CD4-positive, alpha-beta T cell treated with Interleukin-4 for 1 hour (primary cell): Measurements from ENCODE around the gene SATB1.
"Not testable (repeated sequence)": the region's sequence is repeated elsewhere in the genome, so short reads cannot be mapped to it uniquely, and the experiment has no call there.

Experiments
- DNase-seq, 2 donors: peaks; one replicate each; pipeline ENCODE4 v3.0.0-alpha.2; 2020 to 2022

SATB1 gene

DNA sequence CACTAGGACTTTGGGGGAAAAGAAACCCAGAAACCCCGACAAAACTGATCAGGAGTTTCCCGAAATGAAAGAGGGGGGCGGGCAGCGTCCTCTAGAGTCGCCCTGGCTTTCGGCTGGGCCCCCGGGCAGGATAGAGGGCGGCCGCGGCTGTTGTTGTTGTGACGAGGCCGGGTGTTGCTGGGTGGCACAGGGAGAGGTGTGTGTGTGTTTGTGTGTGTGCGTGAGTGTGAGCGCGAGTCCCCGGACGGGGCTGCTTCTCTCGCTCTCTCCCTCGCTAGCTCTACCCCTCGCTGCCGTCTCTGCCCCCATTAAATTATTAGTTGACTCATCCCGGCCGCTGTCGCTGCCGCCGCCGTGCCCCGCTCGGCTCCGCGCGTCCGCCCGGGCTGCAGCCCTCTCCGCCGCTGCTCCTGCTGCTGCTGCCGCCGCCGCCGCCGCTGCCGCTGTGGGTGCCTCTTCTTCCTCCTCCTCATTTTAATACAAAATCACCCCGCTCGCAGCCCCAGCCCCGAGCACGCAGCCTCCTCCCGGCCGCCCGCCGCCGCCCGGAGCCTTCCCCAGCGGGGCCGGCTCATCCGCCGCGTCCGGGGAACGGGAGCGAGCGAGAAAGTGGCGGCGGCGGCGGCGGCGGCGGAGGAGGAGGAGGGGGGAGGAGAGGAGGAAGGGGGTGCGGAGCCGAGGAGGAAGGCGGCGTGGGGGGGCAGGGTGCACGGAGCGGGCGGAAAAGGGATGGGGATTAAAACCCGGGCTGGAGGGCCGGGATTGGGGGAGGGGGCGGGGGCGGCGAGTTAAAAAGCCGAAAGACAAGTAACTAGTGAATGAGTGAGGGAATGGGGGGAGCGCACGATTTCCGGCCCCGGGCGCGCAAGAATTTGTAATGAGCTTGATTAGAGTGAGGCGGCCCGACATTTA is at the start of gene SATB1:
Gene SATB1, minus strand, starts transcription at position 611 of the 912 bp plus-strand sequence. CDS start 4,372 bp downstream, outside the sequence.
- DNase-seq = peak; percentile 76 to 78

DNA sequence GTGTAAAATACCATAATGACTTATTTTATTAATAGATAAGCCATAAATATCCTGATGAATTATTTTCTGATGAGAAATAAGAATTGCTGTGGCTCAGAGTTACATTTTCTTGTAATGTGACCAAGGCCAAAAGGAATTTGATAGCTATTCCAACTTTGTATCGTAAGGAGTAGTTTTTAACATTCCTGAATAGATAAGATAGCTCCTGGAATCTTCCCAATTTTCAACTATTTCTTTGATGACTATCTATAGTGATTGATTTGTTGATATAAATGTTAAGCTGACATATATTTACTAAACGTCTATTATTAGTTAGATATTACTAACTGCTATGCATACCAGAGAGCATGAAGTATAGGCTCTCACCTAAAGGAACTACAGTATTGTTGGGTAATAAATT is 49.1 kb upstream of the SATB1 start:
- DNase-seq = no peak

DNA sequence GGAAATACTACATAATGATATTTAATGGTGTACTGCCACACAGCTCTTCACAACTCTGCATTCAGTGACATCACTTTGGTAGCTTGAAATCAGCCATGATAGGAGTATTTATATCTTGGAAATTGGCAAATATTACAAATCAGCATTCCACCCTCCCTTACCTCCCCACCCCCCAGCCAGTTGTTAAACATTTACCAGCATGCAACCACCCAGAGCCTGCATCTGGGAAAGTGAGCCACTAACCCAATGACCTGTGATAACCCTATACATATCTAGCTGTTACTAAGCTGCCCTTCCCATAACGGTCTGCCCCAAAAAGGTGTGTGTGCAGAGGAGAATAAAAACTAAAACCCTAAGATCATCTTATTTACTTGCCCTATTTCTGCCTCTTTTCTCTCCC is 44.6 kb upstream of the SATB1 start:
- no peak for DNase-seq

DNA sequence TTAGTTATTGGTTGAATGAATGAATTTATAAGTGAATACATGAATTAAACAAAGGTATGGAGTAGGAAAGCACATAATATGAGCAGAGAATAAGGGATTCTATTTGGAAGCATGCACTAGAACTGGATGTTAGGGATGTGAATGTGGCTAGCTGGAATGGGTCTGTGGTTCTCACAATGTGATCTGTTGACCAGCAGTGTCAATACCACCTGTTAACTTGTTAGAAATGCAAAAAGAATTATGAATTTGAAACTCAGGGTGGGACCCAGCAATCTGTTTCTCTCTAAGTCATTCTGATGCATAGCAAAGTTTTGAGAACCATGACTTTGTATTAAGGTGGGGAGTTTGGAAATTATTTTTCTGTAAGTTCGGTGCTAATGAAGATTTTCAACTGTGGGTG is 41.0 kb upstream of the SATB1 start:
- no peak for DNase-seq

DNA sequence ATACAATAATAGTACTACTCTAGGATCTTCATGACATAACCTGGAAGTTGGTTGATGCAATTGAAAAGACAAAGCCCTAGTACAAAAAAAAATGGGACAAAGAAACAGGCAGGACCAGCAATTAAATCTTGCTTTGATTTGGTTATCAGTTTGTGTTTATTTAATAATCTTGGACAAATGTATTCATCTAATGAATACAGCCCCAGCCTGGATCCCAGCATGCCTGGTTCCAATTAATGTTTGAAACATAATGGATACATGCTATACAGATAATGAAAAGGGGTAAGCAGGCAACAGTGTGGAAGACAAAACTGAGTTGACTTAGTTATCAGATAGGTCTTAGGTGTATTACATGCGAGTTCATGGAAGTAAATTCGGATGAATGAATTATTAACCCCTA is 29.6 kb upstream of the SATB1 start:
- DNase-seq = no peak

DNA sequence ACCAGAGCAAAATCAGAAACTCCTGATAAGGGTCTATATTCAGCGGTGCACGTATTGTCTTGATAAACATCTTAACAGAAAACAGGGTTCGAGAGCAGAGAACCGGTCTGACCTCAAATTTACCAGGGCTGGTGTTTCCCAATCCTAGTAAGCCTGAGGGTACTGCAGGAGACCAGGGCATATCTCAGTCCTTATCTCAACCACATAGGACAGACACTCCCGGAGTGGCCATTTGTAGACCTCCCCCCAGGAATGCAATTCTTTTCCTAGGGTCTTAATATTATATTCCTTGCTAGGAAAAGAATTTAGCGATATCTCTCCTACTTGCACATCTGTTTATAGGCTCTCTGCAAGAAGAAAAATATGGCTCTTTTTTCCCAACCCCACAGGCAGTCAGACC is 24.5 kb upstream of the SATB1 start:
- not testable (repeated sequence) for DNase-seq

DNA sequence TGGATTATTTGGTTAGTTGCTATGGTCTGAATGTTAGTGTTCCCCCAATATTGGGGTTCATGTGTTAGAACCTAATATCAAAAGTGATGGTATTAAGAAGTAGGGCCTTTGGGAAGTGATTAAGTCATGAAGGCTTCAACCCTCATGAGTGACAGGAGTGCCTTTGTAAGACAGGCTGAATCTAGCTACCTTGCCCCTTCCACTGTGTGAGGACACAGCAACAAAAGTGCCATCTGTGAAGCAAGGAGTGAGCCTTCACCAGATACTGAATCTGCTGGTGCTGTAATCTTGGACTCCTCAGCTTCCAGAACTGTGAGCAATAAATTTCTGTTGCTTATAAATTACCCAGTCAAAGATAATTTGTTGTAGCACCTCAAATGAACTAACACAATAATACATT is 22.6 kb upstream of the SATB1 start:
- DNase-seq = no peak

DNA sequence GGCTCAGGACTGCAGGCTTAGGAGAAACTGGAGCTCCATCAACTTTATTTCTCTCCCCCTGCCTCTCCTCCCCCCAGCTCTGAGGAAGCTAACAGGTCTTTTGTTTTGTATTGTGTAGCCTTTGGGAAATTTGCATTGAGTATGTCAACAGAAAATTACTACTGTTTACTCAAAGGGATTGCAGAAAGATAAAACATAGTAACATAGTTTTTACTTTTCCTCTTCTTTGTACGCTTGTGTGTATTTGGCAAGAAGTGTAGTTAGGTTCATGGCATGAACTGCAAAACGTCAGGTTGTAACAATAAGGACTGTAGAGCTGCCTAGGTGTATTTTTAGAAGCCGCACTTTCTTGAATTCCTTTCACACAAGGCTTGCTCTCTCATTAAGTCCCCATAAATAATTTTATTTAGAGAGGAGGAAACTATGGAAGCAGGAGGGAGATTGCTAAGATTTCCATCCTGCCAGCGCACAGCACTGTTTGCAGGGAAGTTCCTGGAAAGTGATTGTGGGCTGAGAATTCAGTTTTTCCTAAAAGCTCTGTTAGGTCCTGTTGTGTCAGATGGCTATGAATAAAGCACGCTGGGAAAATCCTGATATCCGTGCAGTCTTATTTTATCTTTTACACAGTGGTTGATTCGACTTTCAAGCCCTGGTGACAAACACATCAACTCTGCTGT is 21.1 kb upstream of the SATB1 start:
- no peak for DNase-seq

DNA sequence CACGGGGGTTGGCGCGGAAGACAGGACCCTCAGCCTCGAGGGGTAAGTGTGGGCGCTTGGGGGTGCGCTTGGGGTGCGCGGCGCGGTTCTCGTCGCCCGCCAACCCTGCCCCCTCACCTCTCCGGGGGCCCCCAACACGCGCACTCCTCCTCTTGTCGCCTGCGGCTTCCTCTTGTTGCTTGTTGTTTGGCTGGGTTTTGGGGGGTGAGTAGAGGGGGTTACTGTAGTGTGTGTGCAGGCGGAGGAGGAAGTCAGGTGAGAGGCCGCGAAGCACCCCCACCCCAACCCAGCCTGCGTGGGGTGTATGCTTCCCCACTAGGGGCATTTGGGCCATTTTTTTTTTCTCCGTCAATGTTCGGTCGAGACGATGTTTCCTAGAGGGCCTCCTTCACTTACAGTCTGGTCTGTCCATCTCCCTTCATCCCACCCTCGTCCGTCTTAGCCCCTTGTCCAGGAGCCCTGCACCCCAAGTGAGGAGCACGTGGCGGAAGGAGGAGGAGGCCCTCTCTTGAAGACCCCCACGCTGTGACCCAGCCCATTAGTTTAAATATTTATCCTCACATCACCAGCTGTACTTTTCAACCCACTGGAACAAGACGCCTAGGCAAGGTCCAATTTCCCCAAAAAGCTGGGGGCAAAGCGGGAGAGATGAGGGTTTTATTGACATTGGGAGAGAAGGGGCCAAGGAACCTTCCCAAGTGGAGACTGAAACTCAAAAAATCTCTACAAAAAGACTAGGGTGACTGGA is 20.4 kb upstream of the SATB1 start:
- DNase-seq = peak; percentile 84 to 91

DNA sequence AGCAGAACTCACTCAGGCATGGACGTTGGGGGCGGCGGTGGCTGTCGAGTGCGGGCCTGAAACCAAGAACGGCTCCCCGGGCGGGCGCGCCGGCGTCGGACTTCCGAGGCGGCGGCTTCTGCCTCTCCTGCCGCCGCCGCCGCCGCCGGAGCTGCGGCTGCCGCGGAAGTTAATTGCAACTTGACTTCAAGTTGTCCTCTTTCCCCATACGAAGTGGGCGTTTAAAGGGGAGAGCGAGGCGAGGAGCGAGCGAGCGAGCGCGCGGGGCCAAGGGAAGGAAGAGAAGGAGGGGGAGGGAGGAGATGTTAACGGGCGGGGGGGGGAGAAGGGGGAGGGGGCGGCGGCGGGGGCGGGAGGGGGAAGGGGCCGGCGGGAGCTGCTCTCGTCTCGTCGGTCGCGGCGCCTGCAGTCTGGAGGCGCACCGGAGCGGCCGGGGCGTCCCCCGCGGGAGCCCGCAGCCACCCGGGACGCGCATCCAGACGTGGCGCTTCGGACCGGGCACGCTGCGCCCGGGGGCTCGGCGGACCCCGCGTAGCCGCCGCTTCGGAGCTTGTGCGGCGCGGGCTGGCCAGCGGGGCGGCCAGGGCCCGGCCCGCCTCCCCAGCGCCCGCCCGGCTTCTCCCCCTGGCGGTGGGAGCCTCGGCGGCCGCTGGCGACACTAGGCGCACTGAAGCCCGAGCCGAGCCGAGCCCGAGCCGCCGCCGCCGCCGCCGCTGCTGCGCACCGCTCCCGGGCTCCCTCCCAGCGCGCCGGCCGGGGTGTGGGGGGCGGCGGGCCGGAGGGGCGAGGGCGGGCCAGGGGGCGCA is 19.7 kb upstream of the SATB1 start:
- DNase-seq = peak; percentile 82 to 85

DNA sequence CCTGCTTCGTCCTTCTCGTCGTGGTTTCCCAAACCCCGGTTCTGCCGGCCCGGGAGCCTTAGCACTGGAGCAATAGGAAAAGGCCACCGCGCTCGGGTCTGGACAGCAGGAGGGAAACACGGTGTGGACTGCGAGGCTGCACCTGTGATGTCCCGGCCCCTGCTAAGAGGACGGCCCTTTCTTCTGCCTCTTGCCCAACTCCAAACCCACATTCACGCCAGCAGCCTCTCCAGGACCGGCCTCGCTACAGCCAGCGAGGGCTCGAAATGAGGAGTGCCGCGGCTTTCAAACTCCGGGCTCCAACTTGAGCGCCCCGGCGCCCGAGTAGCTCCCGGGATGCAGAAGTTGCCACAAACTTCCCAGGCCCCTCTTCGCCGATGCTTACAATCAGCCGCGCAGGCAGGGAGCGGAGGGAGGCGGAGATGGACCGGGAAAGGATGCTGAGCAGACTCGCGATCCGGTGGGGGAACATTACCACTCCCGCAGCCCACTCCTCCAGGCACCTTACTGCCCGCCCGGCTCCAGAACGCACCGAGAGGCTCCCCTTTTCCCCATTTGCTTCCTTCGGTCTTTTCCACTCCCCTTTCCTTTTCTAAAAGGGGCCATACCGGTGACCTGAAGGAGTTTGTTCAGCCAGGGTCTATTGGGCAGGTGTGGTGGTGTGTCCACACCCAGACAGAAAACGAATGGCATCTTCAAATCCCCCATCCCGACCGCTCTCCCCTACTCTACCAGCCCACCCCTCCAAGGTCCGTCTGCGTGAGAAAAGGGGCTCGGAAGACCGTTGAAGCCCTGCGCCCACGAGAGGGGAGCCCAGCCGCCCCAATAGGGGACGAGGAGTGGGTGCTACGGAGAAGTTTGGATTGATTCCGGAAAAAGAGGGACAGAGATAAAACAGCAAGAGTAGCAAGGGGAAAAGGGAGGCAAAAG is 18.8 kb upstream of the SATB1 start:
- peak in 1 of 2 donors; percentile 16 for DNase-seq

DNA sequence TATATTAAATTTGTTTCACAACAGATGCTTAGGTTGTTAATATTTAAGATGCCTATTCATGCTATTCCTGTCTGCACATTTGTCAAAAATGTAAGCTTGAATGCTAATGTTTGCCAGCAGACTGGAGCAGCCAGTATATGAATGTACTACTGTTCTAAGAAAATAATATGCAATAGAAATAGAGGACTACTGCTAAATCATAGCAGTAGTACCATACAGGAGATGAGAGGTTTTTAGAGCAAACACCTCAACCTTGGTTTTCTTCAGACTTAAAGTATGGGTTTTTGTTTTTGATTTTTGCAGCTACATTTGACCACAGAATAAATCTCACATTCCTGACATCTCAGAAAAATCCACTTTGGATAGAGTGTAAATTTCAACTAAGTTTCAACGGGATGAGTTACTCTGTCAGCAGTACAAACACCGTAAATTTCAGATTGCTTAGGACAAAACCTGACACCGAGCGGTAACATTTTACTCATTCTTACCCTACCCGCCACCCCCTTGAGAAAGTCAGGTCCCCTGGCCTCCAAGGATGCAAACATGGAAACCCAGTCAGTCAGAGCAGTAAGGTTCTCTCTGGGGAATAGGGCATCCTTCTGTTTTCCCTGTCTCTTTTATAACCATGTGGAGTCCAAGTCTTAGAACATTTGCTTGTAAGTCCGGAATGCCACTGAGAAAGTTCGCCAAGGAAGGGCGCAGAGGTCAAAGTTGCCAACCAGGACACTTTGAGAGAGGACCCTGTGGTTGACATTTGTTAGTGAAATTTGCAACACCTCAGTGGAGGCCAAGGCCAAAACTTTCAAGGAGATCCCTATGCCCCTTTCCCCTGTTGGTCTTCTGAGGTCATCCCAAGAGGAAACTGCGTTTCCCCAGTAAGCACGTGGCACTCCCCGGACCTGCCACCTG is 17.9 kb upstream of the SATB1 start:
- DNase-seq = peak in 1 of 2 donors; percentile 14

DNA sequence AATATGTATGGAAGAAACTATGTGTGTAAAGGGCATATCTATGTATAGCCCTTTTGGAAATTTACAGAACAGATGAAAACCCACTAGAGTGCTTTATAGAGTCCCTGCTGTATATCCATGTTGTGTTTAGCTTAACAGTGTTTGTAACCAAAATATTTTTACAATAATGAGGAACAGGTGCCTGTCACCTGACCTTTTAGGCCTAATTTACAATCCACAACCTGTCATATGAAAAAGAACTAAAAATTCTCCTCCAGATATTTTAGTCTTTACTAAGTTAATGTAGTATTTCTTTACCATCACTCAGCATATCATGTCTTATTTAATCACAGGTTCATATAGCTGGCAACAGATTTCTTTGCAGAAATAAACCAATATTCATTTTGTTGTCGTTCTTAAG is 16.4 kb upstream of the SATB1 start:
- DNase-seq = no peak

DNA sequence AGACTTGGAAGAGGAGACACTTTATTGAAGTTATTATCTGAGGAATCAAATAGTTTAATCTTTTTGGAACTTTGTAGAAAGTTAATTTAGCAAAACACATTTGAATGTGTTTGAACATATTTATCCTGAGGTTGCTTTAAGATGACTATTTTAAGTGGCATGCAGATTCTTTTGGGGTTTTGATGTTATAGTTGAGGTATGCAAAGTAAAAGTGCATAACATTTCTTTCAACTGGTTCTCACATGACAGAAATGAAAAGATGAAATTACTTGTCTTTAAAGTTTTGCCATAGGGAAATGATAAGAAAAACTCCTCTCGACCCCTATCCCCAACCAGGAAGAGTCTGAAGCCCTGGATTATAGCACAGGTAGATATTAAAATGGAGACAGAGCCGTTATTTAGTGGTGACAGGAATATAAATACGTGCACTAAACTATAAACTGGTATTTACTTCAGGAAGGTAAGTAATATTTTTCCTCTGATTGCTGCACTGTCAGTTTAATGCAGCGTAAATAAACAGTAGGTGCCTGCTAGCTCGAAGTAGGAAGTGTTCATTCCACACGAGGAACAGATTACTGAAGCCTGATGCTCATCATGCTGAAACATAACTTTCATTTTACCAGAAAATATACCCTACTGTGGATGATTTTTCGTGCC is 15.1 kb upstream of the SATB1 start:
- DNase-seq = no peak

DNA sequence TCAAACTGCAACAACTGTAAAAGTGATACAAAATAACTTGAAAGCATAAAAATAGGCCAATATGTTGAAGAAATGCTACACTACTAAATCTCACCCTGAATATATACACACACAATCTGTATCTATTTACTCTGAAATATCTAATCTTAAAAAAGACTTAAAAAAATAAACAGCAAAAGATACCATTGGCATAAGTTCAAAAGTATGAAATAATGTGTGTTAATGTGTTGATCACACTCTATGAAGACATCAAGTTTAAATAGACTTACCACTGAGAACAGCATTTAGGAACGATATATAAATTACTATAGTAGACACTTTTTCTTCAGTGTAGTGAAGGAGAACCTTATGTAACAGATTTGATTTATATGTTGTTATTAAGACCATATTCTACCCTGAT is 14.1 kb upstream of the SATB1 start:
- DNase-seq = no peak

DNA sequence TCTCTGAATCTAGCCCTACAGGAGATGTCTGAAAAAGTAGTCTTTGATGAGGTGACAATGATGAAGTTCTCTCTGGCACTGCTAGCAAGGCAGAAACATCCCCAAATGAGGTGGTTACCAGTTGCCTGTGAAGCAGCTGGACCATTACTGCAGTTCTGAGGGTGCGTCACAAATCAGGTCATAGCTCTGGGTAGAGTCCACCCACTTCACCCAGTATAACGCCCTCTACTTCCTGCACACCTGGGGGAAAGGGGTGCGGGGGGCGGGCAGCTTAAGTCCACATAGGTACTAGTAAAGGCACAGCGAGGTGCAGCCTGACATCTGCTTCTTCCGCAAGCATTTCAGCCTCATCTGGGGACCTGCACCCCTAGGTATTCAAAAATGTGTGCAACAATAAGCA is 13.4 kb upstream of the SATB1 start:
- DNase-seq = peak; percentile 80 to 84

DNA sequence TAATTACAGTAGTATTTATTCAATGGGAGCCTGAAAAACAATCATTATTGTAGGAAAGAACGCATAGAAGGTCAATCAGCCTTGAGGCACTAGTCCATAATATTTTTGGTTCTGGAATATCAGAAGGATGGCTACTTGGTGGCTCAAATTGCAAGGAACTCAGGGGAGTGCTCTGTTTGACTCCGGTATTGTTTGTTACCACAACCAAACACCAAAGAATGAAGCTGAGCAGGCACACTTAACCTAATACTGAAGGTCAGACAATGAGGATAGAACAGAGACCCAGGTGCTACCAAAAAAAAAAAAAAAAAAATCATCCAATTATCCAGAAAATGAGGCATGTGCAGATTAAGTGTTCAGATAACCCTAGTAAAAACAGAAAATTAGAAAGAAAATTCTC is 11.1 kb upstream of the SATB1 start:
- no peak for DNase-seq

DNA sequence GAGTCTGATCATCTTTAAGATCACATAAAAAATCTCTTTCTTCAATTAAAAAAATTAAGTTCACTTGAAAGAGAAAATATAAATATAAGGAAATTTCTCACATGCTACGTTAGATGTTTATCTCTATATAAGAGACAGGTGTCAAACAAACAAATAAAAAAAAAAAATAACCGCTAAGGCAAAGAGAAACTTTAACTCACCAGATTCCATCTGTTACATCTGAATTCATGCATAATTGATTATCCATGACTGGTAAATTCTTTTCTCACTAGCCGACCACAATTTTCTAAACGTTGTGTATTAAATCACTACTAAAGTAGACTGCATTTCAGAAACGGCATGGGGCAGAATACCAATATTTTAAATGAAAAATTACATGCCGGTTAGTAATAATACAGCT is 9.6 kb upstream of the SATB1 start:
- no peak for DNase-seq

DNA sequence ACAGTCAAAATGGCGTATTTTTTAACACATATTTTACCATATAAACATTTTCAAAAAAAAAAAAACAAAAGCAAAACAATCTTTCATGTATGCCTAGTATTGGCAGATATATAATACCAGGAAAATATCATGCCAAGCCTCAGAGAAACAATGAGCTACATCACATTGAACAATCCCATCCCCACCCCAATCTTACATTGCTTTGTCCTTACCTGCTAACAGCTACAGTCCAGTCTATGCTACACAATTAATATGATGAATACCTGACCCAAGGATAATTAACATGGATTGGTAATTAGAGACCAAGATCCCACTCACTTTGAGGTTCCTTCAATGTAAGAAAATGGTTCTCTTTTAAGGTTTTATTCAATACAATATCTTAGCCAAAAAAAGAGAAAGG is 7.6 kb upstream of the SATB1 start:
- no peak for DNase-seq

DNA sequence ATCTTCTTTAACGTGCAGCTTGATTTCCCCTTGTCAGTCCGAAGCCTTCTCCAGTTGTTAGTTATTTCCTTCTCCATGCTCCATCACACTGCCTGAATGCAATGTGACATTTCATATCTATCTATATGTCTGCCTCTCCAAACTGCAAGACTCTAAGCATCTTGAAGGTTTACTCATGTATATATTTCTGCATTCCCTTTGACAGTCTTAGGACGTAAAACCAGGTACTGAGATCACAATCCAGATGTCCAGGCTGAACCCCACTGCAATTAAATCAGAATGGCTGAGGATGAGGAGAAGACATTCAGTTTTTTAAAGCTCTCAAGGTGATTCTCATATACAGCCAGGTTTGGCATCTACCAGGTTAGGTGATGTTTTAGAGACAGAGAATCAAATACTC is 6.1 kb upstream of the SATB1 start:
- DNase-seq = no peak
